CD4-positive, alpha-beta T cell (primary cell): ENCODE data around the gene SLC12A7. TPM values are rescaled to one million over a fixed set of nuclear protein-coding genes. Genes with fewer than 3 reads are reported as not detected.

ENCODE experiments used
- ATAC-seq: fragments of 200-7000 bp; cut with Tn5 transposase; one replicate; pipeline ENCODE4 v1.10.0; 2022; ENCODE audit warnings: mild to moderate bottlenecking; ENCODE audit not compliant: poor library complexity
- CTCF ChIA-PET: fragments of 350-600 bp; sonication (Branson Sonifier 250); formaldehyde crosslinking; loops from one replicate; lab custom pipeline; 2021; ENCODE audit warnings: antibody characterized with exemption, inconsistent platforms; lab: Charles Lee
- POLR2A ChIA-PET: fragments of 350-600 bp; sonication (Branson Sonifier 250); formaldehyde crosslinking; loops from one replicate; lab custom pipeline; 2021; ENCODE audit warnings: antibody characterized with exemption, inconsistent platforms; lab: Charles Lee
- DNase-seq, 14 experiments: peaks; one replicate each; pipeline ENCODE4 v3.0.0-alpha.2; 2013 to 2020; ENCODE audit warnings: mixed read lengths in 2 of 14
- H3K27ac ChIP-seq, 2 donors: one replicate each; pipeline versions ENCODE4 v1.5.1 to v1.7.0; 2013; ENCODE audit warnings: low read length in 2 of 2, low read depth in 1 of 2, mild to moderate bottlenecking in 1 of 2
- H3K27me3 ChIP-seq, 2 experiments: 1 replicate in 1 of 2; 2 replicates in 1 of 2; pipeline versions ENCODE4 v1.6.1 to v1.7.0; 2013; ENCODE audit warnings: low read length in 2 of 2, control low read depth in 1 of 2, mild to moderate bottlenecking in 1 of 2, moderate library complexity in 1 of 2; ENCODE audit not compliant: insufficient read depth in 2 of 2, control insufficient read depth in 1 of 2
- H3K36me3 ChIP-seq: one replicate; pipeline ENCODE4 v1.6.1; 2013; ENCODE audit warnings: low read length, control low read depth; ENCODE audit not compliant: insufficient read depth
- H3K4me1 ChIP-seq: one replicate; pipeline ENCODE4 v1.6.1; 2013; ENCODE audit warnings: low read length, control low read depth; ENCODE audit not compliant: insufficient read depth
- H3K4me3 ChIP-seq: one replicate; pipeline ENCODE4 v1.5.1; 2013; ENCODE audit warnings: mild to moderate bottlenecking, low read length, moderate library complexity
- H3K9me3 ChIP-seq, 2 experiments: 1 replicate in 1 of 2; 2 replicates in 1 of 2; pipeline versions ENCODE4 v1.6.1 to v1.7.0; 2013; ENCODE audit warnings: low read length in 2 of 2, mild to moderate bottlenecking in 2 of 2, control low read depth in 1 of 2, moderate library complexity in 1 of 2; ENCODE audit not compliant: control insufficient read depth in 1 of 2, insufficient read depth in 1 of 2
- H3K27ac Mint-ChIP-seq: one replicate; pipeline ENCODE4 v1.8.0; 2020; ENCODE audit warnings: mixed read lengths
- H3K27me3 Mint-ChIP-seq: one replicate; pipeline ENCODE4 v1.8.0; 2021; ENCODE audit warnings: mixed read lengths
- H3K36me3 Mint-ChIP-seq: one replicate; pipeline ENCODE4 v1.8.0; 2021; ENCODE audit warnings: low read depth, mixed read lengths
- H3K4me1 Mint-ChIP-seq: one replicate; pipeline ENCODE4 v1.8.0; 2021; ENCODE audit warnings: low read depth, mixed read lengths
- H3K4me3 Mint-ChIP-seq: one replicate; pipeline ENCODE4 v1.8.0; 2020; ENCODE audit warnings: mild to moderate bottlenecking, mixed read lengths
- H3K9me3 Mint-ChIP-seq: one replicate; pipeline ENCODE4 v1.8.0; 2020; ENCODE audit warnings: mixed read lengths
- intact Hi-C, 2 experiments: fragments of 100-400 bp; cut with DNase I in 1 of 2; cut with micrococcal nuclease in 1 of 2; formaldehyde crosslinking; loops; one replicate each; pipeline versions ENCODE4 v1.15.1 to v1.9.0; 2023 to 2025; cut with DNase I, micrococcal nuclease
- total RNA-seq, 174 experiments: library from RNA in 2 of 174; stranded (reverse) in 2 of 174; gene quantifications; one replicate each; pipeline ENCODE4 v1.2.3 and lab custom pipeline; 2021 to 2026
- TF ChIP-seq, protein P1 (sequence below): fragments of 200-600 bp; IDR thresholded peaks from one replicate; pipeline ENCODE4 v1.8.0; 2022; ENCODE audit warnings: antibody characterized with exemption, mild to moderate bottlenecking

SLC12A7 gene
- total RNA-seq, 2 experiments from 2014 or later = 47.9 to 51.7 TPM

DNA sequence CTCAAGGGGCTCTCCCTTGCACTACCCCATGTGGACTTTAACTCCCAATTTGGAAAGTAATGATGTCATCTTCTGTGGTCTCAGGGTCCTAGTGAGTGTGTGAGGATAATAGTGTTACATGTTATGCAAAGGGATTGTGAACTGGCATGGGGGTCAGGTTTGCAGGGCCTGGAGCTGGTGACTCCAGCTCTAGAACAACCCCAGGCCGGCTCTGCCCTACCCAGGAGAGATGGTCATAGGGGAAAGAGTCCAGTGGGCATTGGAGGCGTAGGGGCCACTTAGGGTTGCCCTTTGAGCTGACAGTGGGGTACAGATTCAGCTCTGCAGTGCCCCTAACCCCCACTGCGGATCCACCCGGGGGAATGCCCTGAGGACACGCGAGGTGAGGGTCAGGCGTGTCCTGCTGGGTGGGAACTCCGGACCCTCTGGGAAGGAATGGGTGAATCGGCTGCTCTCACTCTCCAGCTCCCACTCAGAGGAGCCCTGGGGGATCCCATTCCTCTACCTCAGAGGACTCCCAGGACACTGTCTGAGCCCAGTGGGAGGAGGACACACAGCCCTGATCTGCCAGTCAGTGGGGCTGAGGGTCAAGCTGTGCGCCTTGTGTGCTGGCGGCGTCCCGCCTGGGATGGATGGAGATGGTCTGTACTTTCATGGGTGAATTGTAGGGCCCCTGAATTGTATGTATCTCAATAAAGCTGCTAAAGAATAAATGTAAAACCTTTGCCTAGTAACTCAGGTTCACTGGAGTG lies 105.8 kb downstream of the SLC12A7 start:
- H3K27ac ChIP-seq = no peak overlapping the region
- POLR2A ChIA-PET = no interaction called here
- CTCF ChIA-PET = no interaction called here
- no peak for ATAC-seq
- H3K27me3 ChIP-seq = peaks cover 44 to 52% of the 10 kb centered on the region in 2 experiments
- Mint-ChIP-seq H3K27me3 (peaks cover 39% of the 10 kb centered on the region), H3K36me3 (no peaks in the 10 kb centered on the region), H3K9me3 (no peaks in the 10 kb centered on the region), H3K4me3 (peak overlapping the region; percentile 65), H3K27ac (no peak overlapping the region), H3K4me1 (peaks cover 26% of the 10 kb centered on the region)
- H3K9me3 ChIP-seq = peaks cover 0 to 27% of the 10 kb centered on the region in 2 experiments
- intact Hi-C loops = loop anchor here in 1 of 2 experiments (2.0 kb wide), 1 partner anchor 135 kb away; no protein-coding TSS in a partner anchor
- no peaks in the 10 kb centered on the region for H3K36me3 ChIP-seq
- H3K4me3 ChIP-seq = no peak overlapping the region
- TF ChIP-seq, protein P1, sequence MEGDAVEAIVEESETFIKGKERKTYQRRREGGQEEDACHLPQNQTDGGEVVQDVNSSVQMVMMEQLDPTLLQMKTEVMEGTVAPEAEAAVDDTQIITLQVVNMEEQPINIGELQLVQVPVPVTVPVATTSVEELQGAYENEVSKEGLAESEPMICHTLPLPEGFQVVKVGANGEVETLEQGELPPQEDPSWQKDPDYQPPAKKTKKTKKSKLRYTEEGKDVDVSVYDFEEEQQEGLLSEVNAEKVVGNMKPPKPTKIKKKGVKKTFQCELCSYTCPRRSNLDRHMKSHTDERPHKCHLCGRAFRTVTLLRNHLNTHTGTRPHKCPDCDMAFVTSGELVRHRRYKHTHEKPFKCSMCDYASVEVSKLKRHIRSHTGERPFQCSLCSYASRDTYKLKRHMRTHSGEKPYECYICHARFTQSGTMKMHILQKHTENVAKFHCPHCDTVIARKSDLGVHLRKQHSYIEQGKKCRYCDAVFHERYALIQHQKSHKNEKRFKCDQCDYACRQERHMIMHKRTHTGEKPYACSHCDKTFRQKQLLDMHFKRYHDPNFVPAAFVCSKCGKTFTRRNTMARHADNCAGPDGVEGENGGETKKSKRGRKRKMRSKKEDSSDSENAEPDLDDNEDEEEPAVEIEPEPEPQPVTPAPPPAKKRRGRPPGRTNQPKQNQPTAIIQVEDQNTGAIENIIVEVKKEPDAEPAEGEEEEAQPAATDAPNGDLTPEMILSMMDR = no peak
- peaks cover 41% of the 10 kb centered on the region for H3K4me1 ChIP-seq
- DNase-seq = peak in 1 of 14 experiments; percentile 30

DNA sequence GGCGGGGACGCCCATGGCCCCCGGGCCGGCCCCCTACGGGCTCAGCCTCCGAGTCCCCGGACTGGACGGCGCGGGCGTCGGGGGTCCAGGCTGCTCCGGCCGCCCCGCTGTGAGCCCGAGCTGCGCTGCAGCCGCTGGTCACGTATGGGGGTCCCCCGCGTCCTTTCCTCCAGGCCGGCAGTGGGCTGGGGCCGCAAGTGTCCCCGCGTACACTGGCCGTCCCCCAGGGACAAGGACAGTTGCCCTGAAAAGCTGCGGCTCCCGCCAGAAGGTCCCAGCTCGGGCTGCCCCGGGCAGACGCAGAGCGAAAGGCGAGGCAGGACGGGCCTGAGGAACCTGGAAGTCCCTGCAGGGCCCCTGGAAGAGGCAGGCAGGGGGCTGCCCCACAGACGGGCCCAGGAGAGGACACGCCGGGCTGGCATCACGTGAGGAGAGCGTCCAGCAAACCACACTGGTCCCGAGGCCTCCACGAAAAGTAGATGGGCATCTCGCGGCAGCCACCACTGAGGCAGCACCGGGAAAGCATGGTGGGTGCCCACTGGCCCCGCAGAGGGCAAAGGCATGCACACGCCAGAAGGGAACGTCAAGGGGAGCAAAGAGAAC lies 106.5 kb downstream of the SLC12A7 start:
- ChIA-PET POLR2A (no interaction called here), CTCF (no interaction called here)
- Mint-ChIP-seq H3K36me3 (no peaks in the 10 kb centered on the region), H3K4me1 (peaks cover 24% of the 10 kb centered on the region), H3K27me3 (peaks cover 31% of the 10 kb centered on the region), H3K9me3 (no peaks in the 10 kb centered on the region), H3K4me3 (peak overlapping the region; percentile 65), H3K27ac (no peak overlapping the region)
- Histone ChIP-seq H3K4me3 (peak overlapping the region; percentile 50), H3K36me3 (no peaks in the 10 kb centered on the region), H3K9me3 (peaks cover 0 to 27% of the 10 kb centered on the region in 2 experiments), H3K27ac (no peak overlapping the region), H3K27me3 (peaks cover 37 to 44% of the 10 kb centered on the region in 2 experiments), H3K4me1 (peaks cover 41% of the 10 kb centered on the region)
- TF ChIP-seq, protein P1 = no peak
- ATAC-seq (no peak), DNase-seq (peak in 1 of 14 experiments; percentile 29)
- intact Hi-C loops = loop anchor here in 1 of 2 experiments (2.0 kb wide), 1 partner anchor 135 kb away; no protein-coding TSS in a partner anchor

DNA sequence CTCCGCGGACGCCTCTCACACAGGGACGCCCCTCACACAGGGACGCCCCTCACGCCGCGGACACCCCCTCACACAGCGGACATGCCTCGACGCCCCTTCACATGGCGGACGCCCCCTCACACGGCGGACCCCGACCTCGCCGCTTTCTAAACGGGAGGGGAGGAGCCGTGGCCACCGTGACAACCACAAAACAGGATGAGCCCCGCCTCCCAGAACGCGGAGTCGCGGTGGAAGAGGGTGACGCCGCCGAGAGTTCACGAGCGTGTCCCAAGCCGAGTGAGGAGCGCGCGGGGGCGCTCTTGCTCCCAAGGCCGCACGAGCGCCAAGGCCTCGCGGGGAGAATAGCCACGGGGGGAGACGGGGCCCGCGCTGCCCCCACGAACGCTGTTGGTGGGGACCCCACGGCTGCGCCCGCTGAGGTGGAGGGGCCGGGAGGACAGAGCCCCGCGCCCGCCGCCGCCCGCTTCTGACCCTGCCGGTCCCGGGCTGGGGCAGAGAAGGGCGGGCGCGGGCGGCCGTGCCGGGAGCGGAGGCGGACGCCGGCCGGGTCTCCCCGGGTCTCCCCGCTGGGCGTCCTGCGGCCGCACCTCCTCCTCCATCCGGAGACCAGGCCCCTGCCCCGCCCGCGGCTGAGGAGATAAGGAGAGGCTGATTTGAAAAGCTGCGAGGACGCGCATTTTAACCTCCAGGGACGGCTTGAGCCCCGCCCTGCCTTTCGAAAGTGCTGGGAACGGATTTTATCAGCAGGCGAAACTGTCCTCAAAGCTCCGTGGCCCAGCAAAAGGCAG lies 107.2 kb downstream of the SLC12A7 start:
- H3K27me3 Mint-ChIP-seq = peaks cover 24% of the 10 kb centered on the region
- ChIA-PET CTCF (no interaction called here), POLR2A (no interaction called here)
- intact Hi-C loops = loop anchor here in 1 of 2 experiments (2.0 kb wide), 1 partner anchor 136 kb away; no protein-coding TSS in a partner anchor
- peak overlapping the region; percentile 50 for H3K4me3 ChIP-seq
- DNase-seq = peak; percentile 29 to 77 (median 48)
- peak overlapping the region; percentile 87 for H3K4me3 Mint-ChIP-seq
- no peaks in the 10 kb centered on the region for H3K36me3 ChIP-seq
- H3K27ac ChIP-seq = no peak overlapping the region
- TF ChIP-seq, protein P1 = peak; percentile 55
- H3K4me1 Mint-ChIP-seq = peaks cover 24% of the 10 kb centered on the region
- H3K9me3 ChIP-seq = peaks cover 0 to 21% of the 10 kb centered on the region in 2 experiments
- H3K36me3 Mint-ChIP-seq = no peaks in the 10 kb centered on the region
- no peaks in the 10 kb centered on the region for H3K9me3 Mint-ChIP-seq
- no peak overlapping the region for H3K27ac Mint-ChIP-seq
- peak; percentile 74 for ATAC-seq
- peaks cover 36% of the 10 kb centered on the region for H3K4me1 ChIP-seq
- peaks cover 30 to 37% of the 10 kb centered on the region in 2 experiments for H3K27me3 ChIP-seq
